Kidney epithelial cell (primary cell): ENCODE data around the gene EPB41L1. TPM values are rescaled to one million over a fixed set of nuclear protein-coding genes. Genes with fewer than 3 reads are reported as not detected.
A peak's percentile ranks its signal among the peaks of the same experiment; 100 is the strongest.

Source experiments
- DNase-seq: peaks from one replicate; pipeline ENCODE4 v3.0.0-alpha.2; 2010; ENCODE audit warnings: low read depth
- H3K27me3 ChIP-seq: 2 replicates; pipeline ENCODE4 v1.6.0; 2011; ENCODE audit warnings: low read length; ENCODE audit not compliant: control insufficient read depth, insufficient read depth
- H3K36me3 ChIP-seq: 2 replicates; pipeline ENCODE4 v1.5.1; 2011; ENCODE audit warnings: low read length; ENCODE audit not compliant: control insufficient read depth, insufficient read depth
- H3K4me3 ChIP-seq: 2 replicates; pipeline ENCODE4 v1.5.1; 2011; ENCODE audit warnings: low read depth, mild to moderate bottlenecking, control low read depth, low read length
- CTCF ChIP-seq: IDR thresholded peaks from 2 replicates; pipeline ENCODE4 v1.5.1; 2011; ENCODE audit warnings: mild to moderate bottlenecking, moderate library complexity, low read length, control low read depth, inconsistent platforms; ENCODE audit not compliant: insufficient read depth, poor library complexity, severe bottlenecking
- total RNA-seq: library from RNA; depleted of rRNA; stranded (reverse); fragments of >200 nt; gene quantifications from 2 replicates; pipeline ENCODE4 v1.2.3, GENCODE V29; 2015

The EPB41L1 gene
- total RNA-seq, 1 donor from 2014 or later = 25.0 TPM

GRCh38 chr20:36271639-36272546 is 117.4 kb downstream of the EPB41L1 start:
- DNase-seq = no peak
- no peak overlapping the region for H3K4me3 ChIP-seq
- TF ChIP-seq CTCF = no peak
- H3K36me3 ChIP-seq = no peaks in the 10 kb centered on the region
- H3K27me3 ChIP-seq = peaks cover 11% of the 10 kb centered on the region

GRCh38 chr20:36272547-36273220 is 118.1 kb downstream of the EPB41L1 start:
- Histone ChIP-seq H3K36me3 (no peaks in the 10 kb centered on the region), H3K4me3 (no peak overlapping the region), H3K27me3 (peaks cover 13% of the 10 kb centered on the region)
- DNase-seq = no peak
- TF ChIP-seq CTCF = no peak

- Histone ChIP-seq H3K36me3 (no peaks in the 10 kb centered on the region), H3K4me3 (no peak overlapping the region), H3K27me3 (peaks cover 17% of the 10 kb centered on the region)
- TF ChIP-seq CTCF = peak; percentile 40
- no peak for DNase-seq
Measured at GRCh38 chr20:36273414-36274180, 119.1 kb downstream of the EPB41L1 start.

- no peak overlapping the region for H3K4me3 ChIP-seq
- H3K27me3 ChIP-seq = peaks cover 19% of the 10 kb centered on the region
- no peaks in the 10 kb centered on the region for H3K36me3 ChIP-seq
- no peak for DNase-seq
- no peak for TF ChIP-seq CTCF
Measured at GRCh38 chr20:36274181-36274841, 119.8 kb downstream of the EPB41L1 start.

- peaks cover 21% of the 10 kb centered on the region for H3K27me3 ChIP-seq
- H3K4me3 ChIP-seq = no peak overlapping the region
- H3K36me3 ChIP-seq = no peaks in the 10 kb centered on the region
- TF ChIP-seq CTCF = no peak
- no peak for DNase-seq
Measured at GRCh38 chr20:36275011-36275410, 120.5 kb downstream of the EPB41L1 start.
